IMR-90 (cell line): Measurements from ENCODE around the gene DHRS13. TPM values are rescaled to one million over a fixed set of nuclear protein-coding genes. Genes with fewer than 3 reads are reported as not detected.
A peak's percentile ranks its signal among the peaks of the same experiment; 100 is the strongest.

Experiments
- ATAC-seq: fragments of 200-7000 bp; cut with Tn5 transposase; 2 replicates; pipeline ENCODE4 v1.9.1; 2020; ENCODE audit warnings: low read depth, mild to moderate bottlenecking, moderate library complexity
- BruUV-seq: library from RNA; stranded (reverse); fragments of 400-500 nt; replicated peaks from 2 replicates; lab custom pipeline; 2021; lab: Mats Ljungman, UMichigan
- CTCF ChIA-PET: fragments of 300-600 bp; formaldehyde crosslinking; extraction: SDS; loops from one replicate; lab custom pipeline; 2021; ENCODE audit warnings: antibody characterized with exemption; lab: Yijun Ruan, JAX
- POLR2A ChIA-PET: fragments of 300-600 bp; sonication (Branson Sonifier 250); formaldehyde crosslinking; loops from one replicate; lab custom pipeline; 2022; ENCODE audit warnings: antibody characterized with exemption; ENCODE audit not compliant: unreplicated experiment; lab: Charles Lee
- DNase-seq: peaks from one replicate; pipeline ENCODE4 v3.0.0; 2013
- H2AFZ ChIP-seq: replicated peaks from 2 replicates; pipeline ENCODE3; 2013; ENCODE audit warnings: low read length, mild to moderate bottlenecking; ENCODE audit not compliant: poor library complexity
- H2AK5ac ChIP-seq: 2 replicates; pipeline ENCODE4 v1.6.1; 2013; ENCODE audit warnings: low read depth, low read length, inconsistent platforms
- H2AK9ac ChIP-seq: replicated peaks from 2 replicates; pipeline ENCODE3; 2013; ENCODE audit warnings: mild to moderate bottlenecking, low read depth, low read length, moderate library complexity; ENCODE audit not compliant: poor library complexity
- H2BK120ac ChIP-seq: 2 replicates; pipeline ENCODE4 v1.6.1; 2013; ENCODE audit warnings: low read depth, low read length, inconsistent platforms
- H2BK15ac ChIP-seq: 3 replicates; pipeline ENCODE4 v1.6.1; 2013; ENCODE audit warnings: low read depth, low read length, inconsistent platforms
- H2BK20ac ChIP-seq: 2 replicates; pipeline ENCODE4 v1.6.1; 2013; ENCODE audit warnings: low read depth, mild to moderate bottlenecking, inconsistent platforms, low read length, moderate library complexity
- H2BK5ac ChIP-seq: 2 replicates; pipeline ENCODE4 v1.6.1; 2013; ENCODE audit warnings: mild to moderate bottlenecking, low read depth, low read length, inconsistent platforms; ENCODE audit not compliant: poor library complexity, severe bottlenecking
- H3K14ac ChIP-seq: replicated peaks from 2 replicates; pipeline ENCODE4 v1.6.1; 2013; ENCODE audit warnings: low read depth, low read length, inconsistent platforms
- H3K18ac ChIP-seq: 2 replicates; pipeline ENCODE4 v1.6.1; 2013; ENCODE audit warnings: low read depth, low read length, control low read depth
- H3K23ac ChIP-seq: 2 replicates; pipeline ENCODE4 v1.6.1; 2013; ENCODE audit warnings: low read depth, low read length, inconsistent platforms
- H3K27ac ChIP-seq: 2 replicates; pipeline ENCODE4 v1.5.1; 2013; ENCODE audit warnings: mild to moderate bottlenecking, control low read depth, low read length; ENCODE audit not compliant: insufficient read depth
- H3K27me3 ChIP-seq: 2 replicates; pipeline ENCODE4 v1.6.1; 2013; ENCODE audit warnings: low read length; ENCODE audit not compliant: control insufficient read depth, insufficient read depth
- H3K36me3 ChIP-seq: 2 replicates; pipeline ENCODE4 v1.6.1; 2013; ENCODE audit warnings: low read length, mixed read lengths; ENCODE audit not compliant: control insufficient read depth, insufficient read depth
- H3K4ac ChIP-seq: 2 replicates; pipeline ENCODE4 v1.6.1; 2013; ENCODE audit warnings: low read depth, low read length, inconsistent platforms
- H3K4me1 ChIP-seq: 2 replicates; pipeline ENCODE4 v1.6.1; 2013; ENCODE audit warnings: low read length, mixed read lengths; ENCODE audit not compliant: control insufficient read depth, insufficient read depth
- H3K4me2 ChIP-seq: 2 replicates; pipeline ENCODE4 v1.6.1; 2013; ENCODE audit warnings: low read depth, mild to moderate bottlenecking, control low read depth, low read length, moderate library complexity
- H3K4me3 ChIP-seq: 2 replicates; pipeline ENCODE4 v1.5.1; 2013; ENCODE audit warnings: low read depth, mild to moderate bottlenecking, control low read depth, low read length, moderate library complexity; ENCODE audit not compliant: insufficient read depth
- H3K56ac ChIP-seq: 2 replicates; pipeline ENCODE4 v1.6.1; 2013; ENCODE audit warnings: low read length, inconsistent platforms; ENCODE audit not compliant: insufficient read depth; ENCODE audit errors: extremely low read depth
- H3K79me1 ChIP-seq, 2 experiments: 2 replicates each; pipeline ENCODE4 v1.6.1; 2013; ENCODE audit warnings: low read length in 2 of 2, inconsistent platforms in 1 of 2, low read depth in 1 of 2
- H3K9ac ChIP-seq: 2 replicates; pipeline ENCODE4 v1.6.1; 2013; ENCODE audit warnings: low read depth, low read length, control low read depth
- H3K9me1 ChIP-seq: 2 replicates; pipeline ENCODE4 v1.6.1; 2013; ENCODE audit warnings: low read length, inconsistent platforms; ENCODE audit not compliant: insufficient read depth
- H3K9me3 ChIP-seq: 2 replicates; pipeline ENCODE4 v1.6.1; 2013; ENCODE audit warnings: low read length; ENCODE audit not compliant: control insufficient read depth, insufficient read depth
- H4K20me1 ChIP-seq: 2 replicates; pipeline ENCODE4 v1.6.1; 2013; ENCODE audit warnings: low read length, inconsistent platforms; ENCODE audit not compliant: insufficient read depth
- H4K5ac ChIP-seq: 2 replicates; pipeline ENCODE4 v1.6.1; 2013; ENCODE audit warnings: mild to moderate bottlenecking, low read depth, low read length, control low read depth
- H4K8ac ChIP-seq, 2 experiments: 2 replicates each; pipeline ENCODE4 v1.6.1; 2013; ENCODE audit warnings: low read depth in 2 of 2, low read length in 2 of 2, control low read depth in 1 of 2, inconsistent platforms in 1 of 2
- H4K91ac ChIP-seq: 2 replicates; pipeline ENCODE4 v1.6.1; 2013; ENCODE audit warnings: low read depth, low read length, inconsistent platforms; ENCODE audit not compliant: insufficient read depth
- BHLHE40 ChIP-seq: fragments of 150-350 bp; IDR thresholded peaks from 2 replicates; pipeline ENCODE4 v1.6.1; 2016; ENCODE audit warnings: mild to moderate bottlenecking, low read depth, low read length
- CEBPB ChIP-seq: IDR thresholded peaks from 2 replicates; pipeline ENCODE4 v1.6.1; 2012; ENCODE audit warnings: low read depth, low read length, improper control_type of control experiment
- CHD1 ChIP-seq: IDR thresholded peaks from 2 replicates; pipeline ENCODE4 v1.6.1; 2012; ENCODE audit warnings: low read depth, low read length, improper control_type of control experiment
- ELK1 ChIP-seq: fragments of 150-350 bp; IDR thresholded peaks from 2 replicates; pipeline ENCODE4 v1.6.1; 2016; ENCODE audit warnings: low read depth, mild to moderate bottlenecking, low read length, moderate library complexity, borderline replicate concordance
- FOS ChIP-seq: fragments of 150-350 bp; IDR thresholded peaks from 2 replicates; pipeline ENCODE4 v1.6.1; 2016; ENCODE audit warnings: low read depth, low read length
- MAFK ChIP-seq: IDR thresholded peaks from 2 replicates; pipeline ENCODE4 v1.6.1; 2012; ENCODE audit warnings: low read depth, low read length, improper control_type of control experiment
- MAZ ChIP-seq: IDR thresholded peaks from 2 replicates; pipeline ENCODE4 v1.6.1; 2012; ENCODE audit warnings: low read depth, mild to moderate bottlenecking, low read length, improper control_type of control experiment, moderate library complexity, borderline replicate concordance
- NFE2L2 ChIP-seq: fragments of 150-350 bp; IDR thresholded peaks from 2 replicates; pipeline ENCODE4 v1.6.1; 2016; ENCODE audit warnings: low read depth, mild to moderate bottlenecking, low read length
- POLR2A ChIP-seq: IDR thresholded peaks from 2 replicates; pipeline ENCODE4 v1.6.1; 2012; ENCODE audit warnings: mild to moderate bottlenecking, low read depth, low read length
- RAD21 ChIP-seq: IDR thresholded peaks from 2 replicates; pipeline ENCODE4 v1.6.1; 2012; ENCODE audit warnings: low read length, improper control_type of control experiment
- RCOR1 ChIP-seq: IDR thresholded peaks from 2 replicates; pipeline ENCODE4 v1.6.1; 2012; ENCODE audit warnings: mild to moderate bottlenecking, low read length, improper control_type of control experiment; ENCODE audit not compliant: insufficient replicate concordance
- RFX5 ChIP-seq: IDR thresholded peaks from 2 replicates; pipeline ENCODE4 v1.8.0; 2012; ENCODE audit warnings: low read depth, mild to moderate bottlenecking, low read length, moderate library complexity
- SMC3 ChIP-seq: fragments of 150-350 bp; IDR thresholded peaks from 2 replicates; pipeline ENCODE4 v1.6.1; 2016; ENCODE audit warnings: low read depth, mild to moderate bottlenecking, antibody characterized with exemption, low read length, moderate library complexity
- WGBS, 2 experiments: methylation state at CpG; one replicate each; pipeline versions ENCODE4 v1.1.5 to v1.1.7; 2013; ENCODE audit warnings: missing lambda C conversion rate in 2 of 2; ENCODE audit not compliant: insufficient read length in 1 of 2; ENCODE audit errors: extremely low coverage in 2 of 2; 5-methylcytosine and 5-hydroxymethylcytosine counted together
- dilution Hi-C: fragments of 300-500 bp; cut with HindIII; formaldehyde crosslinking; loops from one replicate; pipeline ENCODE4 v1.14.3; 2018; ENCODE audit warnings: low sequenced_read_pairs; ENCODE audit not compliant: unreplicated experiment
- in situ Hi-C: fragments of 300-500 bp; cut with MboI; formaldehyde crosslinking; loops from 3 replicates; pipeline ENCODE4 v1.14.3; 2019; ENCODE audit warnings: low sequenced_read_pairs, inconsistent platforms, mixed read lengths
- intact Hi-C: fragments of 100-400 bp; cut with micrococcal nuclease; formaldehyde crosslinking; loops from 2 replicates; pipeline ENCODE4 v1.10.0; 2022
- polyA plus RNA-seq, 3 experiments: library from polyadenylated mRNA; depleted of rRNA; stranded (reverse); fragments of >200 nt; gene quantifications; 2 replicates each; pipeline ENCODE4 v1.2.3, GENCODE V29; 2012; ENCODE audit warnings: low replicate concordance in 1 of 3
- total RNA-seq: library from RNA; depleted of rRNA; stranded (reverse); fragments of >200 nt; gene quantifications from 2 replicates; pipeline ENCODE4 v1.2.3, GENCODE V29; 2012

The DHRS13 gene
- total and polyA plus RNA-seq, 2 of the 4 experiments (the other 2 are of a cell fraction): 2.7 to 3.9 TPM

GRCh38 chr17:28926786-28927185, 23.9 kb upstream of the DHRS13 start:
- Histone ChIP-seq H3K79me1 (peaks cover 45 to 90% of the 10 kb centered on the region in 2 experiments), H4K91ac (no peak overlapping the region; the same call in 1 of the 2 replicates), H2BK5ac (peak overlapping the region; percentile 26), H3K4me3 (no peak overlapping the region), H2AK5ac (peak overlapping the region; percentile 44; the same call in 1 of the 2 replicates), H3K27ac (no peak overlapping the region), H2BK20ac (peak overlapping the region; percentile 17; the same call in 1 of the 2 replicates), H3K4me2 (no peak overlapping the region), H3K9ac (no peak overlapping the region), H4K5ac (no peak overlapping the region), H3K14ac (peak overlapping the region; percentile 40), H2BK15ac (peak overlapping the region; percentile 26; the same call in 1 of the 3 replicates), H2AFZ (no peak overlapping the region), H3K56ac (no peak overlapping the region), H3K23ac (peak overlapping the region; percentile 8; the same call in 1 of the 2 replicates), H3K4ac (peak overlapping the region; percentile 29; the same call in 1 of the 2 replicates), H4K20me1 (peaks cover 84% of the 10 kb centered on the region), H3K27me3 (no peaks in the 10 kb centered on the region), H2AK9ac (no peak overlapping the region), H3K9me1 (peaks cover 27% of the 10 kb centered on the region), H4K8ac (no peak overlapping the region), H3K18ac (0 out of 2 replicates have a peak overlapping the region, but pooled peaks have one; percentile 18), H3K9me3 (peaks cover 8% of the 10 kb centered on the region), H2BK120ac (peak overlapping the region; percentile 53; the same call in 1 of the 2 replicates), H3K4me1 (peaks cover 14% of the 10 kb centered on the region), H3K36me3 (peaks cover 19% of the 10 kb centered on the region)
- no CpG with 5 or more reads among the region's 4 CpGs for WGBS, 2 experiments
- DNase-seq (no peak), ATAC-seq (no peak; the same call in 1 of the 2 replicates)
- ChIA-PET CTCF (interaction anchor here (1.4 kb wide), 1 partner anchor 199 kb away, joined by 3 read pairs; no protein-coding TSS in a partner anchor), POLR2A (no interaction called here)
- TF ChIP-seq CEBPB (no peak), SMC3 (no peak), MAZ (no peak), RAD21 (no peak), BHLHE40 (no peak), POLR2A (no peak), ELK1 (no peak), MAFK (no peak), RFX5 (no peak), RCOR1 (no peak), CHD1 (no peak), NFE2L2 (no peak), FOS (no peak)
- in situ Hi-C loops (no loop called here), intact Hi-C loops (no loop called here), dilution Hi-C loops (no loop called here)
- no TSS peak for BruUV-seq
